ENCODE results near the gene XKR3. TPM values are rescaled to one million over a fixed set of nuclear protein-coding genes. Genes with fewer than 3 reads are reported as not detected.

Gene XKR3
- total RNA-seq, 2 donors from 2014 or later, result not detected

GRCh38 chr22:16828876-16829275 is 3.7 kb upstream of the XKR3 start:
- DNase-seq (ENCODE audit: low spot score), result no peak
- Mint-ChIP-seq H3K4me1 (ENCODE audit: low read depth in 2 of 2) (peaks cover 3 to 14% of the 10 kb centered on the region in 2 donors), H3K27me3 (peaks cover 10 to 12% of the 10 kb centered on the region in 2 donors), H3K36me3 (no peaks in the 10 kb centered on the region), H3K4me3 (no peak overlapping the region), H3K9me3 (peaks cover 3% of the 10 kb centered on the region), H3K27ac (no peak overlapping the region)
- ATAC-seq, result no peak

- ATAC-seq (no peak), DNase-seq (ENCODE audit: low spot score) (no peak)
- Mint-ChIP-seq H3K27ac (no peak overlapping the region), H3K27me3 (peaks cover 14 to 17% of the 10 kb centered on the region in 2 donors), H3K9me3 (peaks cover 6% of the 10 kb centered on the region), H3K4me1 (ENCODE audit: low read depth in 2 of 2) (peaks cover 3 to 15% of the 10 kb centered on the region in 2 donors), H3K4me3 (no peak overlapping the region), H3K36me3 (no peaks in the 10 kb centered on the region)
Observed at GRCh38 chr22:16827506-16827905, 2.3 kb upstream of the XKR3 start.

GRCh38 chr22:16819249-16819648 is 6.0 kb downstream of the XKR3 start:
- no peaks in the 10 kb centered on the region for H3K36me3 Mint-ChIP-seq
- ATAC-seq, result no peak
- H3K27ac Mint-ChIP-seq, result no peak overlapping the region
- H3K9me3 Mint-ChIP-seq, result peaks cover 4% of the 10 kb centered on the region
- no peak overlapping the region for H3K4me3 Mint-ChIP-seq
- DNase-seq (ENCODE audit: low spot score), result no peak
- peaks cover 9 to 13% of the 10 kb centered on the region in 2 donors for H3K27me3 Mint-ChIP-seq
- H3K4me1 Mint-ChIP-seq (ENCODE audit: low read depth in 2 of 2), result peaks cover 0 to 5% of the 10 kb centered on the region in 2 donors

- DNase-seq (ENCODE audit: low spot score), result no peak
- Mint-ChIP-seq H3K4me1 (ENCODE audit: low read depth in 2 of 2) (no peaks in the 10 kb centered on the region), H3K27me3 (peaks cover 4 to 13% of the 10 kb centered on the region in 2 donors), H3K4me3 (no peak overlapping the region), H3K36me3 (no peaks in the 10 kb centered on the region), H3K9me3 (peaks cover 4% of the 10 kb centered on the region), H3K27ac (no peak overlapping the region)
- no peak for ATAC-seq
Observed at GRCh38 chr22:16818538-16818937, 6.7 kb downstream of the XKR3 start.

- Mint-ChIP-seq H3K4me1 (ENCODE audit: low read depth in 2 of 2) (no peaks in the 10 kb centered on the region), H3K27me3 (peaks cover 0 to 18% of the 10 kb centered on the region in 2 donors), H3K4me3 (no peak overlapping the region), H3K27ac (no peak overlapping the region), H3K9me3 (no peaks in the 10 kb centered on the region), H3K36me3 (no peaks in the 10 kb centered on the region)
- no peak for ATAC-seq
- DNase-seq (ENCODE audit: low spot score), result no peak
Observed at GRCh38 chr22:16815073-16815472, 10.1 kb downstream of the XKR3 start.

- Mint-ChIP-seq H3K9me3 (no peaks in the 10 kb centered on the region), H3K36me3 (no peaks in the 10 kb centered on the region), H3K4me1 (ENCODE audit: low read depth in 2 of 2) (no peaks in the 10 kb centered on the region), H3K27me3 (peaks cover 3 to 12% of the 10 kb centered on the region in 2 donors), H3K4me3 (no peak overlapping the region), H3K27ac (no peak overlapping the region)
- DNase-seq (ENCODE audit: low spot score) (no peak), ATAC-seq (no peak)
Observed at GRCh38 chr22:16810188-16810802, 14.9 kb downstream of the XKR3 start.

GRCh38 chr22:16808744-16809143 is 16.5 kb downstream of the XKR3 start:
- Mint-ChIP-seq H3K9me3 (no peaks in the 10 kb centered on the region), H3K4me1 (ENCODE audit: low read depth in 2 of 2) (no peaks in the 10 kb centered on the region), H3K27ac (no peak overlapping the region), H3K27me3 (peaks cover 3 to 12% of the 10 kb centered on the region in 2 donors), H3K4me3 (no peak overlapping the region), H3K36me3 (no peaks in the 10 kb centered on the region)
- no peak for DNase-seq (ENCODE audit: low spot score)
- no peak for ATAC-seq

- Mint-ChIP-seq H3K4me1 (ENCODE audit: low read depth in 2 of 2) (no peaks in the 10 kb centered on the region), H3K9me3 (no peaks in the 10 kb centered on the region)
- ATAC-seq, result no peak
Observed at GRCh38 chr22:16807109-16807508, 18.1 kb downstream of the XKR3 start.

GRCh38 chr22:16806401-16806800 is 18.8 kb downstream of the XKR3 start:
- ATAC-seq (no peak), DNase-seq (ENCODE audit: low spot score) (no peak)
- Mint-ChIP-seq H3K27ac (no peak overlapping the region), H3K27me3 (peaks cover 3 to 12% of the 10 kb centered on the region in 2 donors), H3K4me3 (no peak overlapping the region), H3K4me1 (ENCODE audit: low read depth in 2 of 2) (no peaks in the 10 kb centered on the region), H3K9me3 (no peaks in the 10 kb centered on the region), H3K36me3 (no peaks in the 10 kb centered on the region)

More at GRCh38 chr22:16807109-16807508, 18.1 kb downstream of the XKR3 start:
- DNase-seq (ENCODE audit: low spot score), result no peak
- H3K27me3 Mint-ChIP-seq, result peaks cover 3 to 12% of the 10 kb centered on the region in 2 donors
- H3K36me3 Mint-ChIP-seq, result no peaks in the 10 kb centered on the region
- H3K4me3 Mint-ChIP-seq, result no peak overlapping the region
- H3K27ac Mint-ChIP-seq, result no peak overlapping the region

GRCh38 chr22:16804882-16805281 is 20.3 kb downstream of the XKR3 start:
- DNase-seq (ENCODE audit: low spot score) (no peak), ATAC-seq (no peak)
- Mint-ChIP-seq H3K4me3 (no peak overlapping the region), H3K9me3 (no peaks in the 10 kb centered on the region), H3K36me3 (no peaks in the 10 kb centered on the region), H3K27ac (no peak overlapping the region), H3K27me3 (peaks cover under 1 to 3% of the 10 kb centered on the region in 2 donors), H3K4me1 (ENCODE audit: low read depth in 2 of 2) (no peaks in the 10 kb centered on the region)

GRCh38 chr22:16803255-16803917 is 21.8 kb downstream of the XKR3 start:
- no peaks in the 10 kb centered on the region for H3K36me3 Mint-ChIP-seq
- DNase-seq (ENCODE audit: low spot score) (no peak), ATAC-seq (no peak)
- H3K9me3 Mint-ChIP-seq, result no peaks in the 10 kb centered on the region
- H3K27me3 Mint-ChIP-seq, result no peaks in the 10 kb centered on the region
- H3K27ac Mint-ChIP-seq, result no peak overlapping the region
- H3K4me3 Mint-ChIP-seq, result no peak overlapping the region
- no peaks in the 10 kb centered on the region for H3K4me1 Mint-ChIP-seq (ENCODE audit: low read depth in 2 of 2)

GRCh38 chr22:16801571-16801970 is 23.6 kb downstream of the XKR3 start:
- Mint-ChIP-seq H3K9me3 (no peaks in the 10 kb centered on the region), H3K36me3 (no peaks in the 10 kb centered on the region), H3K27me3 (no peaks in the 10 kb centered on the region), H3K4me1 (ENCODE audit: low read depth in 2 of 2) (no peaks in the 10 kb centered on the region), H3K4me3 (no peak overlapping the region), H3K27ac (no peak overlapping the region)
- DNase-seq (ENCODE audit: low spot score), result no peak
- ATAC-seq, result no peak

- Mint-ChIP-seq H3K36me3 (no peaks in the 10 kb centered on the region), H3K27me3 (no peaks in the 10 kb centered on the region), H3K27ac (no peak overlapping the region), H3K4me3 (no peak overlapping the region), H3K9me3 (no peaks in the 10 kb centered on the region), H3K4me1 (ENCODE audit: low read depth in 2 of 2) (no peaks in the 10 kb centered on the region)
- no peak for DNase-seq (ENCODE audit: low spot score)
- ATAC-seq, result no peak
Observed at GRCh38 chr22:16801088-16801487, 24.1 kb downstream of the XKR3 start.

- Mint-ChIP-seq H3K4me3 (no peak overlapping the region), H3K36me3 (no peaks in the 10 kb centered on the region), H3K27ac (no peak overlapping the region), H3K9me3 (no peaks in the 10 kb centered on the region), H3K4me1 (ENCODE audit: low read depth in 2 of 2) (no peaks in the 10 kb centered on the region), H3K27me3 (no peaks in the 10 kb centered on the region)
- DNase-seq (ENCODE audit: low spot score), result no peak
- ATAC-seq, result no peak
Observed at GRCh38 chr22:16800358-16800757, 24.9 kb downstream of the XKR3 start.
